HG03571 (cell line): Measurements from ENCODE around the gene SPC24.
A peak's percentile ranks its signal among the peaks of the same experiment; 100 is the strongest.

ENCODE experiments used
- ATAC-seq: cut with Tn5 transposase; IDR thresholded peaks from one replicate; pipeline ENCODE4 v1.9.1; 2021; ENCODE audit not compliant: unreplicated experiment

The SPC24 gene

GRCh38 chr19:11155373-11156120 lies at the start of gene SPC24:
TSS of gene SPC24 (minus strand) at chr19:11155782. CDS start at chr19:11155776, 6 bp downstream.
- ATAC-seq: peak; percentile 92

- no peak for ATAC-seq
These were observed 49.4 kb upstream of the SPC24 start for GRCh38 chr19:11204943-11205349.

GRCh38 chr19:11204076-11204602 lies 48.6 kb upstream of the SPC24 start:
- no peak for ATAC-seq

- ATAC-seq: no peak
These were observed 47.9 kb upstream of the SPC24 start for GRCh38 chr19:11203194-11204075.

- ATAC-seq: no peak
These were observed 47.1 kb upstream of the SPC24 start for GRCh38 chr19:11202488-11203193.

GRCh38 chr19:11201791-11202190 lies 46.2 kb upstream of the SPC24 start:
- ATAC-seq: no peak

GRCh38 chr19:11200931-11201330 lies 45.3 kb upstream of the SPC24 start:
- no peak for ATAC-seq

DNA sequence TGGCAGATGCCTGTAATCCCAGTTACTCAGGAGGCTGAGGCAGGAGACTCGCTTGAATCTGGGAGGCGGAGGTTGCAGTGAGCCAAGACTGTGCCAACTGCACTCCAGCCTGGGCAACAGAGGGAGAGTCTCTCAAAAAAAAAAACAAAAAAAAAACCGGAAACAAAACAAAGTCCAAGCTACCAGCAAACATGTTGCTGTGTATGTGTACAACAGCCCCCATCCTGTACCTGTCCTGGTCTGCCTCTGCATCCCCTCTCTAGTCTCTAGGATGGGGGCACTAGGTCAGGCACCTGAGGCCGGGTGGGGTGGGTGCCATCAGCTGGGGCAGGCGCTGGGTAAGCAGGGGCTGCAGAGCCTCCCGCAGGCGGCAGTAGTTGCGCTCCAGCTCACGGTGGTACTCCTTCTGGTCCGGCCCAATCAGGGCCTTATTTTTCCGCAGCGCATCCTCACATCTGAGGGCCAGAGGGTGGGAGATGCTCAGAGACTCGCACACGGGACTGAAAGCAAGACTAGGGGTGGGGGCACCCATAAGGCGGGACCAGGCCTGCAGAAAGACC lies 44.5 kb upstream of the SPC24 start:
- ATAC-seq: no peak

DNA sequence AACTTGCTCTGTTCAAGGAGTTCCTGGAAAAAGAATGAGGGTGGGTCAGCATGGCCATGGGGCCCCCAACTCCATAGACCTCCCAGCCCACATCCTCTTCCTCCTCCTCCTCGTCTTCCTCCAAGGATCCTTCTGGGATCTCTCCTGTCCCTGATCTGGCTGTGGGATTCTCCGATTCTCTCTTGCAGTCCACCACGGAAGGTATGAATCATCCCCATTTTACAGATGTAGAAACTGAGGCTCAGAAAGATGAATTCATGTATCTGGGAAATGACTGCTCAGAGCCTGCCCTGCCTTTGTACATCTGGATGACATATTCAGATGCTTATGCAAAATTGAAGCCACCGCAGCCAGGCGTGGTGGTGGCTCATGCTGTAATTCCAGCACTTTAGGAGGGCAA lies 43.9 kb upstream of the SPC24 start:
- ATAC-seq: no peak

DNA sequence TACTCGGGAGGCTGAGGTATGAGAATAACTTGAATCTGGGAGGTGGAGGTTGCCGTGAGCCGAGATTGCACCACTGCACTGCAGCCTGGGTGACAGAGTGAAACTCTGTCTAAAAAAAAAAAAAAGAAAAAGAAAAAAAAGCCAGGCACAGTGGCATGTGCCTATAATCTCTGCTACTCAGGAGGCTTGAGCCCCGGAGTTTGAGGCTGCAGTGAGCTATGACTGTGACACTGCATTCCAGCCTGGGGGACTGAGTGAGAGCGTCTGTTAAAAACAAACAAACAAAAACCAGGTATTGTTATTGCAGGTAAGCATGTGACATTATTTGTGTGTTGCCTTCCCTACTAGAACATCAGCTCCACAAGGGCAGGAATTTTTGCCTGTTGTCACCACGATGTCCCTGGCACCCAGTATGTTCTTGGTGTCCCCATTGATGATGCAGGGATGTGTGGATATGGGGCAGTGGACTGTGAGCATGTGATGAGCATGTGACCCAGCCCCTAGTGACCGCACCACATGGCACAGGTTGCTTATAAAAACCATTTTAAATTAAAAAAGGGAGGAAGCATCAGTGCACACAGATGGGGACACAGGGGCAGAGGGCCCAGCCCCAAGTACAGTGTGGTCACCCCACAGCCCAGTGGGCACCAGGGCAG lies 43.3 kb upstream of the SPC24 start:
- no peak for ATAC-seq

GRCh38 chr19:11198175-11198534 lies 42.6 kb upstream of the SPC24 start:
- ATAC-seq: no peak

- peak; percentile 62 for ATAC-seq
These were observed 42.0 kb upstream of the SPC24 start, which contains the start of gene KANK2 for GRCh38 chr19:11197291-11198174. TSS of gene KANK2 (minus strand) at chr19:11197545. CDS start at chr19:11194511, 3,034 bp downstream.

GRCh38 chr19:11196406-11197287 lies 41.1 kb upstream of the SPC24 start:
- ATAC-seq: no peak

GRCh38 chr19:11195681-11196080 lies 40.1 kb upstream of the SPC24 start:
- ATAC-seq: no peak

DNA sequence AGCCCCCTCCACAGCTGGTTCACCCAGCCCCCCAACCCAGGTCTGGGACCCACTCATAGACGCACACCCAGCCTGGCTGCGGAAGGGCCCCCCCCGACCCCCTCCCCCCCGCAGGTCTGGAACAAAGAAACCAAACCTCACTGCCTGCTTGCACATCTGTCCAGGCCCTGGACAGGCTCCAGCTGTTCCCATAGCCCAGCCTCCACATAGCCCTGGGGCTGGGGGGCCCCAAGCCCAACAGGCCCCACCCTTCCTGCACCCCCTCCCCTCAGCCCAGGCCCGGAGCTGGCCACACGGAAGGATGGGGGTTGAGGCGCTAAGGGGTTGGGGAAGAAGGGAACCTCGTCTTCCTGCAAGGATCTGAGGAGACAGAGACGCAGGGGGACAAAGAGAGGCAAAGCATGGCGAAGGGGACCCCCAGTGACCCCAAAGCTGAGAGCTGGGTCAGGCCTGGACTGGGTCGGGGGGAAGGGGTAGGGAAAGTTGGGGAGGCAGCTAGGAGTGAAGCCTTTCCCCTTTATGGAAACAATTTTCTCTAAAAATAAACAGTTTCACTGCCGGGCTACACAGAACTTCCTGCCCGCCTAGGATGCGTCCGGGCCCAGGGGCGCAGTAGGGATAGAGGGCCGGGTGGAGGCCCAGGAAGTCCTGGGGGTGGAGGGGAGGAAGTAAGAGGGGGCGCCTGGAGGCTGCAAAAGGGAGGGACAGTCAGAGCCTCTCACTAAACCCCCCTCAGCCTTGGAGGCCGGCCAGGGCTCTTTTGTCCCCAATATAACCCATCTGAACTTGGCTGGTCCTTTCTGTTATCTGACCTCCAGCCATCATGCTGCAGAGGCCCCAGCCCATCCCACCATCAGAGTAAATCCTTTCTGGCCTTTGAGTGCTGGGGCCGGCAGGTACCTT lies 39.3 kb upstream of the SPC24 start:
- ATAC-seq: no peak

GRCh38 chr19:11194173-11194572 lies 38.6 kb upstream of the SPC24 start:
- ATAC-seq: no peak
